ENCODE data around the gene SYNE3. TPM values are rescaled to one million over a fixed set of nuclear protein-coding genes. Genes with fewer than 3 reads are reported as not detected.

The SYNE3 gene
- total RNA-seq, 1 donor from 2014 or later, result 0.62 TPM

- Mint-ChIP-seq H3K36me3 (ENCODE audit: low read depth, unreplicated experiment) (peaks cover 3% of the 10 kb centered on the region), H3K27me3 (ENCODE audit: unreplicated experiment) (peaks cover 9% of the 10 kb centered on the region), H3K4me1 (ENCODE audit: unreplicated experiment) (peaks cover 4% of the 10 kb centered on the region), H3K27ac (ENCODE audit: unreplicated experiment) (no peak overlapping the region), H3K4me3 (ENCODE audit: unreplicated experiment) (no peak overlapping the region), H3K9me3 (ENCODE audit: unreplicated experiment) (no peaks in the 10 kb centered on the region)
- no peak for DNase-seq (ENCODE audit: low spot score)
- TF ChIP-seq CTCF (IDR thresholded peaks at IDR 0.05; ENCODE audit: unreplicated experiment), result no peak
Observed at GRCh38 chr14:95530473-95531276, 14.2 kb upstream of the SYNE3 start.

GRCh38 chr14:95529216-95529615 is 12.8 kb upstream of the SYNE3 start:
- no peak for TF ChIP-seq CTCF (IDR thresholded peaks at IDR 0.05; ENCODE audit: unreplicated experiment)
- no peak for DNase-seq (ENCODE audit: low spot score)
- H3K27me3 Mint-ChIP-seq (ENCODE audit: unreplicated experiment), result peaks cover 6% of the 10 kb centered on the region
- H3K36me3 Mint-ChIP-seq (ENCODE audit: low read depth, unreplicated experiment), result no peaks in the 10 kb centered on the region
- no peak overlapping the region for H3K27ac Mint-ChIP-seq (ENCODE audit: unreplicated experiment)
- H3K9me3 Mint-ChIP-seq (ENCODE audit: unreplicated experiment), result no peaks in the 10 kb centered on the region
- H3K4me3 Mint-ChIP-seq (ENCODE audit: unreplicated experiment), result no peak overlapping the region
- no peaks in the 10 kb centered on the region for H3K4me1 Mint-ChIP-seq (ENCODE audit: unreplicated experiment)

- H3K27me3 Mint-ChIP-seq (ENCODE audit: unreplicated experiment), result peaks cover 5% of the 10 kb centered on the region
- no peaks in the 10 kb centered on the region for H3K36me3 Mint-ChIP-seq (ENCODE audit: low read depth, unreplicated experiment)
- peak; percentile 78 for TF ChIP-seq CTCF (IDR thresholded peaks at IDR 0.05; ENCODE audit: unreplicated experiment)
- DNase-seq (ENCODE audit: low spot score), result peak; percentile 31
- H3K27ac Mint-ChIP-seq (ENCODE audit: unreplicated experiment), result no peak overlapping the region
- H3K4me1 Mint-ChIP-seq (ENCODE audit: unreplicated experiment), result peaks cover 8% of the 10 kb centered on the region
- no peak overlapping the region for H3K4me3 Mint-ChIP-seq (ENCODE audit: unreplicated experiment)
- H3K9me3 Mint-ChIP-seq (ENCODE audit: unreplicated experiment), result no peaks in the 10 kb centered on the region
Observed at GRCh38 chr14:95527387-95528002, 11.0 kb upstream of the SYNE3 start.

- Mint-ChIP-seq H3K9me3 (ENCODE audit: unreplicated experiment) (no peaks in the 10 kb centered on the region), H3K36me3 (ENCODE audit: low read depth, unreplicated experiment) (no peaks in the 10 kb centered on the region), H3K4me1 (ENCODE audit: unreplicated experiment) (peaks cover 8% of the 10 kb centered on the region), H3K4me3 (ENCODE audit: unreplicated experiment) (no peak overlapping the region), H3K27me3 (ENCODE audit: unreplicated experiment) (peaks cover 5% of the 10 kb centered on the region), H3K27ac (ENCODE audit: unreplicated experiment) (no peak overlapping the region)
- DNase-seq (ENCODE audit: low spot score), result no peak
- TF ChIP-seq CTCF (IDR thresholded peaks at IDR 0.05; ENCODE audit: unreplicated experiment), result no peak
Observed at GRCh38 chr14:95526483-95527386, 10.3 kb upstream of the SYNE3 start.

All from endothelial cell (in vitro differentiated cells).